Keratinocyte (primary cell): ENCODE results near the gene NAA80. TPM values are rescaled to one million over a fixed set of nuclear protein-coding genes. Genes with fewer than 3 reads are reported as not detected.
A peak's percentile ranks its signal among the peaks of the same experiment; 100 is the strongest.

ENCODE experiments used
- DNase-seq: peaks from one replicate; pipeline ENCODE4 v3.0.0-alpha.2; 2011; ENCODE audit warnings: low read depth, missing footprints, low spot score
- FAIRE-seq: peaks from 2 replicates; lab custom pipeline; 2011; peaks lifted over from hg19 to GRCh38; lab: Jason Lieb, UNC
- H2AFZ ChIP-seq: 2 replicates; pipeline ENCODE4 v1.6.0; 2012; ENCODE audit warnings: low read length, control low read depth, inconsistent platforms; ENCODE audit not compliant: control insufficient read depth
- H3K27ac ChIP-seq: 2 replicates; pipeline ENCODE4 v1.5.1; 2011; ENCODE audit warnings: low read length; ENCODE audit not compliant: control insufficient read depth, insufficient read depth
- H3K27me3 ChIP-seq: 3 replicates; pipeline ENCODE4 v1.6.0; 2011; ENCODE audit warnings: low read length; ENCODE audit not compliant: control insufficient read depth, insufficient read depth; ENCODE audit errors: extremely low read depth
- H3K36me3 ChIP-seq, 2 experiments: 2 replicates in 1 of 2; 3 replicates in 1 of 2; pipeline ENCODE4 v1.5.1; 2011; ENCODE audit warnings: low read length in 2 of 2, mild to moderate bottlenecking in 1 of 2; ENCODE audit not compliant: control insufficient read depth in 2 of 2, insufficient read depth in 2 of 2; ENCODE audit errors: extremely low read depth in 1 of 2
- H3K4me1 ChIP-seq: 3 replicates; pipeline ENCODE4 v1.5.1; 2011; ENCODE audit warnings: low read length; ENCODE audit not compliant: control insufficient read depth, insufficient read depth; ENCODE audit errors: extremely low read depth
- H3K4me2 ChIP-seq: 3 replicates; pipeline ENCODE4 v1.6.0; 2011; ENCODE audit warnings: low read depth, low read length; ENCODE audit not compliant: control insufficient read depth, insufficient read depth; ENCODE audit errors: extremely low read depth
- H3K4me3 ChIP-seq, 3 experiments: fragments of 200-600 bp in 1 of 3; sonication (generic) in 1 of 3; 2 replicates in 2 of 3; 3 replicates in 1 of 3; pipeline ENCODE4 v1.5.1; 2011 to 2016; ENCODE audit warnings: low read length in 3 of 3, mild to moderate bottlenecking in 3 of 3, control low read depth in 2 of 3, inconsistent platforms in 1 of 3, low read depth in 1 of 3, mixed read lengths in 1 of 3, mixed run types in 1 of 3, moderate library complexity in 1 of 3; ENCODE audit not compliant: control insufficient read depth in 2 of 3, insufficient read depth in 2 of 3; ENCODE audit errors: extremely low read depth in 1 of 3
- H3K79me2 ChIP-seq: 2 replicates; pipeline ENCODE4 v1.6.0; 2012; ENCODE audit warnings: low read length; ENCODE audit not compliant: control insufficient read depth, insufficient read depth
- H3K9ac ChIP-seq: 3 replicates; pipeline ENCODE4 v1.6.0; 2011; ENCODE audit warnings: low read length; ENCODE audit not compliant: control insufficient read depth, insufficient read depth; ENCODE audit errors: extremely low read depth
- H3K9me1 ChIP-seq: 3 replicates; pipeline ENCODE4 v1.6.0; 2011; ENCODE audit warnings: low read length; ENCODE audit not compliant: control insufficient read depth, insufficient read depth; ENCODE audit errors: extremely low read depth
- H3K9me3 ChIP-seq: 2 replicates; pipeline ENCODE4 v1.5.1; 2012; ENCODE audit warnings: low read depth, low read length; ENCODE audit not compliant: control insufficient read depth
- H4K20me1 ChIP-seq: 3 replicates; pipeline ENCODE4 v1.6.0; 2011; ENCODE audit warnings: low read length; ENCODE audit not compliant: control insufficient read depth, insufficient read depth; ENCODE audit errors: extremely low read depth
- EZH2 ChIP-seq: IDR thresholded peaks from one replicate; pipeline ENCODE4 v1.6.1; 2012; ENCODE audit warnings: inconsistent platforms, mild to moderate bottlenecking, low read length, moderate library complexity
- dilution Hi-C: fragments of 300-500 bp; cut with MboI; formaldehyde crosslinking; loops from one replicate; pipeline ENCODE4 v1.7.0; 2020; ENCODE audit warnings: low sequenced_read_pairs; ENCODE audit not compliant: extremely low pct_ligation_motif_present
- polyA plus RNA-seq, 5 experiments: library from polyadenylated mRNA; depleted of rRNA in 3 of 5; stranded (reverse) in 3 of 5; stranded (forward) in 1 of 5; unstranded in 1 of 5; fragments of >200 nt; gene quantifications; 1 replicate in 1 of 5; 2 replicates in 3 of 5; 3 replicates in 1 of 5; pipeline versions ENCODE4 v1.2.1 to v1.2.3, GENCODE V29; 2011 to 2012; ENCODE audit warnings: missing spikeins in 2 of 5, low read depth in 1 of 5, low replicate concordance in 1 of 5
- TF ChIP-seq, protein P1 (sequence below), 3 experiments: IDR thresholded peaks in 1 of 3; conservative IDR thresholded peaks in 1 of 3; optimal IDR thresholded peaks in 1 of 3; 2 replicates in 2 of 3; 3 replicates in 1 of 3; pipeline versions ENCODE3 to v1.5.1; 2011; ENCODE audit warnings: low read length in 3 of 3, mild to moderate bottlenecking in 3 of 3, moderate library complexity in 2 of 3, control low read depth in 1 of 3, inconsistent platforms in 1 of 3; ENCODE audit not compliant: insufficient read depth in 2 of 3; ENCODE audit errors: extremely low read depth in 1 of 3

Gene NAA80
- polyA plus RNA-seq, 1 donor (not counting 4 experiments of a cell fraction or from before 2014, with no cell fraction given), result 6.1 TPM

DNA sequence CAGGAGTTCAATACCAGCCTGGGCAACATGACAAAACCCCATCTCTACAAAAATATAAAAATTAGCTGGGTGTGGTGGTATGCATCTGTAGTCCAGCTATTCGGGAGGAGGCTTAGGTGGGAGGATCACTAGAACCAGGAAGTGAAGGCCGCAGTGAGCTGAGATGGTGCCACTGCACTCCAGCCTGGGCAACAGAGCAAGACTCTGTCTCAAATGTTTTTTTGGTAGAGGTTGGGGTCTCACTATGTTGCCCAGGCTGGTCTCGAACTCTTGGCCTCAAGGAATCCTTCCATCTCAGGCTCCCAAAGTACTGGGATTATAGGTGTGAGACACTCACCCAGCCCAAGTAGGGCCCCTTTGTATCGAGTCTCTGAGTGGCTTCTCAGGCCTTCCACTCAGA is 5.1 kb downstream of the NAA80 start:
- no peaks in the 10 kb centered on the region for H4K20me1 ChIP-seq
- TF ChIP-seq EZH2, result no peak
- TF ChIP-seq, protein P1, sequence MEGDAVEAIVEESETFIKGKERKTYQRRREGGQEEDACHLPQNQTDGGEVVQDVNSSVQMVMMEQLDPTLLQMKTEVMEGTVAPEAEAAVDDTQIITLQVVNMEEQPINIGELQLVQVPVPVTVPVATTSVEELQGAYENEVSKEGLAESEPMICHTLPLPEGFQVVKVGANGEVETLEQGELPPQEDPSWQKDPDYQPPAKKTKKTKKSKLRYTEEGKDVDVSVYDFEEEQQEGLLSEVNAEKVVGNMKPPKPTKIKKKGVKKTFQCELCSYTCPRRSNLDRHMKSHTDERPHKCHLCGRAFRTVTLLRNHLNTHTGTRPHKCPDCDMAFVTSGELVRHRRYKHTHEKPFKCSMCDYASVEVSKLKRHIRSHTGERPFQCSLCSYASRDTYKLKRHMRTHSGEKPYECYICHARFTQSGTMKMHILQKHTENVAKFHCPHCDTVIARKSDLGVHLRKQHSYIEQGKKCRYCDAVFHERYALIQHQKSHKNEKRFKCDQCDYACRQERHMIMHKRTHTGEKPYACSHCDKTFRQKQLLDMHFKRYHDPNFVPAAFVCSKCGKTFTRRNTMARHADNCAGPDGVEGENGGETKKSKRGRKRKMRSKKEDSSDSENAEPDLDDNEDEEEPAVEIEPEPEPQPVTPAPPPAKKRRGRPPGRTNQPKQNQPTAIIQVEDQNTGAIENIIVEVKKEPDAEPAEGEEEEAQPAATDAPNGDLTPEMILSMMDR (optimal IDR thresholded peaks at IDR 0.05 in 1 of 3, IDR thresholded peaks at IDR 0.05 in 1 of 3, conservative IDR thresholded peaks at IDR 0.05 in 1 of 3; ENCODE audit: extremely low read depth in 1 of 3, insufficient read depth in 2 of 3, low read length in 3 of 3), result no peak
- H3K4me3 ChIP-seq, result no peak overlapping the region
- H3K9me1 ChIP-seq, result peaks cover 3% of the 10 kb centered on the region
- H3K4me1 ChIP-seq, result peaks cover 20% of the 10 kb centered on the region
- H3K27me3 ChIP-seq, result no peaks in the 10 kb centered on the region
- FAIRE-seq (no peak), DNase-seq (no peak)
- H3K79me2 ChIP-seq, result peaks cover 34% of the 10 kb centered on the region
- dilution Hi-C loops, result no loop called here
- no peak overlapping the region for H2AFZ ChIP-seq
- H3K27ac ChIP-seq, result no peak overlapping the region
- no peak overlapping the region for H3K4me2 ChIP-seq
- no peak overlapping the region for H3K9ac ChIP-seq
- H3K36me3 ChIP-seq, result peaks cover 14 to 20% of the 10 kb centered on the region in 2 experiments
- H3K9me3 ChIP-seq, result no peaks in the 10 kb centered on the region

DNA sequence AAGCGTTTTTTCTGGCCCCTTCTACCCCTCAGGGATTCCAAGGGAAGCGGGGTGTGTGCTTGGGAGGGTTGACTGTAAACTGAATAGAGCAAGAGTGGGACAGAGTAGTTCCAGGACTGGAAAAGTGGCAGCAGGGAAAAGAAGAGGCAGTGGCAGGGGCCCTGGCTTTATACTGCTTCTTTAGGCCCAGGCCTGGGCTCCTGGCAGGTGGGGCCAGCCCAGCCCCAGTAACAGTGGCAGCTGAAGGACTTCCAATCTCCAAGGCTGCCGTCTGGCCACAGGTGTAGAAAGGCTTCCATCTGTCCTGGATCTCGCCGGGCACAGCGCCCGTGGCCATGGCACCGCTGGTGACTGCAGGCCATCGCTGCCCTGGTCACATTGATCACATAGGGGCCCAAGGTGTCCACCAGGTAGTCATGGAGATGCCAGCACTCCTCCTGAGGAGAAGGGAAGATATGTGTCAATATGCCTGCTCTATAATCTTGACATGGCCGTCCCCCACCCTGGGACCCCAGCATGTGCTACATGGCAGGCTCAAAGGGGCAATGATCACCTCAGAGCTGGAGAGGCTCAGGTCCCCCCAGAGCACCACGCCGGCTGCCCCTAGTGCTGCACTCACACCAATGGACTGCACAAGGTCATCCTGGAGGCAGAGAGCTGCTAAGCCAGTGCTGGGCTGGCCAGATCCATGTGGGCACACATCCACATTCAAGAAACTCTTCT is 6.0 kb downstream of the NAA80 start:
- Histone ChIP-seq H3K4me2 (peak overlapping the region; percentile 87), H3K9me1 (peaks cover 2% of the 10 kb centered on the region), H3K9me3 (no peaks in the 10 kb centered on the region), H3K4me1 (peaks cover 15% of the 10 kb centered on the region), H3K27me3 (no peaks in the 10 kb centered on the region), H3K4me3 (peak overlapping the region in 2 of 3 experiments; percentile 37 to 98), H3K9ac (peak overlapping the region; percentile 75), H3K27ac (peak overlapping the region; percentile 95), H3K36me3 (peaks cover 21 to 29% of the 10 kb centered on the region in 2 experiments), H3K79me2 (peaks cover 30% of the 10 kb centered on the region), H2AFZ (peak overlapping the region; percentile 89), H4K20me1 (no peaks in the 10 kb centered on the region)
- FAIRE-seq (no peak), DNase-seq (no peak)
- TF ChIP-seq, protein P1 (optimal IDR thresholded peaks at IDR 0.05 in 1 of 3, IDR thresholded peaks at IDR 0.05 in 1 of 3, conservative IDR thresholded peaks at IDR 0.05 in 1 of 3; ENCODE audit: extremely low read depth in 1 of 3, insufficient read depth in 2 of 3, low read length in 3 of 3), result no peak
- TF ChIP-seq EZH2, result no peak
- dilution Hi-C loops, result no loop called here
